IMR-90 (cell line): ENCODE measurements around the gene TUBGCP2.

Source experiments
- CTCF ChIP-seq: conservative IDR thresholded peaks from 2 replicates; pipeline ENCODE4 v1.5.1; 2012; ENCODE audit warnings: mild to moderate bottlenecking, low read depth, low read length, improper control_type of control experiment
- FOS ChIP-seq: fragments of 150-350 bp; IDR thresholded peaks from 2 replicates; pipeline ENCODE4 v1.6.1; 2016; ENCODE audit warnings: low read depth, low read length
- NFE2L2 ChIP-seq: fragments of 150-350 bp; IDR thresholded peaks from 2 replicates; pipeline ENCODE4 v1.6.1; 2016; ENCODE audit warnings: low read depth, mild to moderate bottlenecking, low read length
- SMC3 ChIP-seq: fragments of 150-350 bp; IDR thresholded peaks from 2 replicates; pipeline ENCODE4 v1.6.1; 2016; ENCODE audit warnings: low read depth, mild to moderate bottlenecking, antibody characterized with exemption, low read length, moderate library complexity

DNA sequence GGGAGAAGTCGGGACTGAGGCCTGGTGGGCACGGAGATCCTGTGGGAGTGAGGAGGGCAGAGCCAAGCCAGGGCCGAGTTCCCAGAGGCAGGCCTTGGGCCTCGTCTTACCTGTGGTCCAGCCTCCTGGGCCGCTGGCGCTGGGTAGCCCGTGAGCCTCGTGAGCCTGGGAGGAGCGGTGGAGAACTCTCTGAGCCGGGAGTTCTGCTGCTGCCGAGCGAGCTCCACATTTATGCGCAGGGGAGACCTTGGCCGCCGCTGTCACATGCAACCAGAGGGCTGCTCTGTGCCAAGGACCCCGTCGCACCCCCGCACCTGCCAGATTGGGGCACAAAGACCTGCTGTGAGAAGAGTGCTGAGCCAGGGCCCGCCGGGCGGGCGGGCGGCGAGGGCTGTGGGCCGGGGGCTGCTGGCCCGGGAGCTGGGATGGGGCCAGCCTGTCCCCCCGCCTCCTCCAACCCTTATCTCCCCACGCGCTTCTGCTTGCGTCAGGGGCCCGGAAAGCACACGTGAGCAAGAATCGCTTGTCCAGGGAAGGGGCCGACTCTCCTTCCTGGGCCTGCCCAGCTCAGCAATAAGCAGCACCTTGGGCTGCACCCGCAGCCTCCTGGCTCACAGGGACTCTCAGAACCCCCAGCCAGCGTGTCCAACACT, 60.9 kb downstream of the TUBGCP2 start:
- no peak for TF ChIP-seq CTCF
- no peak for TF ChIP-seq SMC3
- TF ChIP-seq NFE2L2 = no peak
- no peak for TF ChIP-seq FOS
